Breast epithelium (tissue), 3 donors: Measurements from ENCODE around the gene DNAJC21.

Source experiments
- POLR2A ChIP-seq: fragments of 450-650 bp; IDR thresholded peaks from one replicate; pipeline ENCODE4 v1.6.1; 2016; ENCODE audit warnings: antibody characterized with exemption, mild to moderate bottlenecking, moderate library complexity
- POLR2AphosphoS5 ChIP-seq, 3 donors: sonication (generic); formaldehyde crosslinking; IDR thresholded peaks; one replicate each; pipeline ENCODE4 v1.6.1; 2017; ENCODE audit warnings: antibody characterized with exemption in 3 of 3
- TF ChIP-seq, protein P1 (sequence below), 3 donors: fragments of 450-650 bp; IDR thresholded peaks; one replicate each; pipeline ENCODE4 v1.5.1; 2016 to 2017; ENCODE audit warnings: antibody characterized with exemption in 3 of 3, mild to moderate bottlenecking in 3 of 3, moderate library complexity in 3 of 3

DNA sequence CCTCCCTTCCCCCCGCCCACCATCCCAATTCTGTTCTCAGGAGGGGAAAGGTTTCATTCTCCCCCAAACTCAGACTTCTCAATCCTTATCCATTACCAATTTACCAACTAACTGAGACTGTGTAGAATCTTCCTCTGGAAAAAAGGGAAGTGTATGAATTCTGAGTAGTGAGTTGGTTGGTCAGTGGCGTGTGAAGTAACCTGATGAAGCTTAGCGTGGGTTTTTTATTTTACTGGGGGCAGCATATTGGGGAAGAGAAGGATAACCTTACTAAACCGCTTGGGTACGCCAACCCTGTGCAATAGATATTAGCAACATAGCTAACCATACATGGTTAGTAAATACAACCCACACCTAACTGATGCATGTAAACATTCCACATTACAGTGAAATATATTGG is 1.1 kb upstream of the DNAJC21 start:
- TF ChIP-seq, protein P1, sequence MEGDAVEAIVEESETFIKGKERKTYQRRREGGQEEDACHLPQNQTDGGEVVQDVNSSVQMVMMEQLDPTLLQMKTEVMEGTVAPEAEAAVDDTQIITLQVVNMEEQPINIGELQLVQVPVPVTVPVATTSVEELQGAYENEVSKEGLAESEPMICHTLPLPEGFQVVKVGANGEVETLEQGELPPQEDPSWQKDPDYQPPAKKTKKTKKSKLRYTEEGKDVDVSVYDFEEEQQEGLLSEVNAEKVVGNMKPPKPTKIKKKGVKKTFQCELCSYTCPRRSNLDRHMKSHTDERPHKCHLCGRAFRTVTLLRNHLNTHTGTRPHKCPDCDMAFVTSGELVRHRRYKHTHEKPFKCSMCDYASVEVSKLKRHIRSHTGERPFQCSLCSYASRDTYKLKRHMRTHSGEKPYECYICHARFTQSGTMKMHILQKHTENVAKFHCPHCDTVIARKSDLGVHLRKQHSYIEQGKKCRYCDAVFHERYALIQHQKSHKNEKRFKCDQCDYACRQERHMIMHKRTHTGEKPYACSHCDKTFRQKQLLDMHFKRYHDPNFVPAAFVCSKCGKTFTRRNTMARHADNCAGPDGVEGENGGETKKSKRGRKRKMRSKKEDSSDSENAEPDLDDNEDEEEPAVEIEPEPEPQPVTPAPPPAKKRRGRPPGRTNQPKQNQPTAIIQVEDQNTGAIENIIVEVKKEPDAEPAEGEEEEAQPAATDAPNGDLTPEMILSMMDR (IDR thresholded peaks at IDR 0.05), result no peak
- no peak for TF ChIP-seq POLR2A
- no peak for TF ChIP-seq POLR2AphosphoS5 (IDR thresholded peaks at IDR 0.05)
